WTC11 (cell line): Measurements from ENCODE around the gene KCNJ15. TPM values are rescaled to one million over a fixed set of nuclear protein-coding genes. Genes with fewer than 3 reads are reported as not detected.
"Not testable (repeated sequence)": the region's sequence is repeated elsewhere in the genome, so short reads cannot be mapped to it uniquely, and the experiment has no call there.

Experiments used
- ATAC-seq: fragments of 200-7000 bp; cut with Tn5 transposase; 2 replicates; pipeline ENCODE4 v1.10.0; 2021; ENCODE audit warnings: mild to moderate bottlenecking, moderate library complexity
- CTCF ChIA-PET: fragments of 300-600 bp; sonication (Branson Sonifier 250); formaldehyde crosslinking; loops from one replicate; lab custom pipeline; 2021; ENCODE audit warnings: antibody characterized with exemption; lab: Charles Lee
- POLR2A ChIA-PET: fragments of 350-600 bp; sonication (Branson Sonifier 250); formaldehyde crosslinking; loops from one replicate; lab custom pipeline; 2021; ENCODE audit warnings: antibody characterized with exemption; lab: Charles Lee
- DNase-seq: peaks from one replicate; pipeline ENCODE4 v3.0.0; 2021; ENCODE audit warnings: low spot score
- H3K27ac Mint-ChIP-seq: 2 replicates; pipeline ENCODE4 v1.8.0; 2021; ENCODE audit warnings: mixed read lengths
- H3K27me3 Mint-ChIP-seq: 2 replicates; pipeline ENCODE4 v1.8.0; 2021; ENCODE audit warnings: low read depth, mild to moderate bottlenecking, moderate library complexity, mixed read lengths
- H3K36me3 Mint-ChIP-seq: 2 replicates; pipeline ENCODE4 v1.8.0; 2021; ENCODE audit warnings: mixed read lengths
- H3K4me1 Mint-ChIP-seq: 2 replicates; pipeline ENCODE4 v1.8.0; 2022; ENCODE audit warnings: mixed read lengths
- H3K4me3 Mint-ChIP-seq: 2 replicates; pipeline ENCODE4 v1.8.0; 2021; ENCODE audit warnings: mild to moderate bottlenecking, moderate library complexity, mixed read lengths
- H3K9me3 Mint-ChIP-seq: 2 replicates; pipeline ENCODE4 v1.8.0; 2021; ENCODE audit warnings: mixed read lengths
- ATF2 ChIP-seq: sonication (generic); formaldehyde crosslinking; IDR thresholded peaks from 2 replicates; pipeline ENCODE4 v1.8.1; 2022; ENCODE audit warnings: low read depth, missing genetic modification reagents, borderline replicate concordance
- CDX4 ChIP-seq: fragments of 250-450 bp; sonication (Bioruptor Pico); IDR thresholded peaks from 2 replicates; pipeline ENCODE4 v1.9.0; 2021; ENCODE audit warnings: moderate library complexity, mild to moderate bottlenecking, inconsistent platforms, borderline replicate concordance
- CREM ChIP-seq: sonication (generic); formaldehyde crosslinking; IDR thresholded peaks from 2 replicates; pipeline ENCODE4 v1.8.1; 2022; ENCODE audit warnings: mild to moderate bottlenecking, missing genetic modification reagents, moderate library complexity
- CTCF ChIP-seq: fragments of 200-600 bp; IDR thresholded peaks from 2 replicates; pipeline ENCODE4 v1.8.0; 2022; ENCODE audit warnings: antibody characterized with exemption
- E2F4 ChIP-seq: sonication (generic); formaldehyde crosslinking; IDR thresholded peaks from 2 replicates; pipeline ENCODE4 v1.8.1; 2022; ENCODE audit warnings: low read depth, mild to moderate bottlenecking, moderate library complexity, missing genetic modification reagents, borderline replicate concordance
- E2F5 ChIP-seq: sonication (generic); formaldehyde crosslinking; IDR thresholded peaks from 2 replicates; pipeline ENCODE4 v1.8.1; 2022; ENCODE audit warnings: mild to moderate bottlenecking, moderate library complexity, missing genetic modification reagents
- ETV6 ChIP-seq: sonication (generic); formaldehyde crosslinking; IDR thresholded peaks from 2 replicates; pipeline ENCODE4 v1.8.1; 2022; ENCODE audit warnings: mild to moderate bottlenecking, missing genetic modification reagents
- GTF2I ChIP-seq: fragments of 250-450 bp; sonication (Bioruptor Pico); conservative IDR thresholded peaks from 2 replicates; pipeline ENCODE4 v1.4.0; 2021; ENCODE audit warnings: mild to moderate bottlenecking
- IRF1 ChIP-seq: sonication (generic); formaldehyde crosslinking; IDR thresholded peaks from 2 replicates; pipeline ENCODE4 v1.8.0; 2023; ENCODE audit warnings: missing genetic modification reagents
- NFATC4 ChIP-seq: fragments of 250-450 bp; sonication (Bioruptor Pico); IDR thresholded peaks from 2 replicates; pipeline ENCODE4 v1.9.0; 2021; ENCODE audit warnings: mild to moderate bottlenecking
- PRDM15 ChIP-seq: sonication (generic); formaldehyde crosslinking; IDR thresholded peaks from 2 replicates; pipeline ENCODE4 v1.8.0; 2022; ENCODE audit warnings: missing genetic modification reagents
- RORB ChIP-seq: fragments of 250-450 bp; sonication (Bioruptor Pico); IDR thresholded peaks from 2 replicates; pipeline ENCODE4 v1.9.0; 2021; ENCODE audit warnings: mild to moderate bottlenecking
- STAT6 ChIP-seq: sonication (generic); formaldehyde crosslinking; conservative IDR thresholded peaks from 2 replicates; pipeline ENCODE4 v1.8.1; 2023; ENCODE audit warnings: mild to moderate bottlenecking, low read depth, missing genetic modification reagents, moderate library complexity
- TEAD1 ChIP-seq: sonication (generic); formaldehyde crosslinking; IDR thresholded peaks from 2 replicates; pipeline ENCODE4 v1.8.0; 2022; ENCODE audit warnings: mild to moderate bottlenecking, missing genetic modification reagents
- ZNF121 ChIP-seq: sonication (generic); formaldehyde crosslinking; IDR thresholded peaks from 2 replicates; pipeline ENCODE4 v1.8.0; 2023; ENCODE audit warnings: missing genetic modification reagents
- ZNF232 ChIP-seq: sonication (generic); formaldehyde crosslinking; IDR thresholded peaks from 2 replicates; pipeline ENCODE4 v1.8.0; 2022; ENCODE audit warnings: mild to moderate bottlenecking, missing genetic modification reagents
- ZNF512 ChIP-seq: sonication (generic); formaldehyde crosslinking; IDR thresholded peaks from 2 replicates; pipeline ENCODE4 v1.8.1; 2022; ENCODE audit warnings: missing genetic modification reagents, borderline replicate concordance
- total RNA-seq: library from RNA; stranded (reverse); gene quantifications from 3 replicates; pipeline ENCODE4 v1.2.3, GENCODE V29; 2021

KCNJ15 gene
- total RNA-seq, 1 experiment from 2014 or later = 0.57 TPM

GRCh38 chr21:38234395-38235142, 22.2 kb upstream of the KCNJ15 start:
- Mint-ChIP-seq H3K4me3 (no peak overlapping the region), H3K27ac (no peak overlapping the region), H3K27me3 (peaks cover 3% of the 10 kb centered on the region; the same call in 1 of the 2 replicates), H3K36me3 (peaks cover 26% of the 10 kb centered on the region), H3K4me1 (peaks cover 3% of the 10 kb centered on the region), H3K9me3 (peaks cover 39% of the 10 kb centered on the region)
- ChIA-PET CTCF (no interaction called here), POLR2A (interaction anchor here (0.7 kb wide), 1 partner anchor 63 kb away, joined by 4 read pairs; no protein-coding TSS in a partner anchor)
- ATAC-seq = no peak
- TF ChIP-seq E2F5 (CRISPR knock-in tag) = no peak
- TF ChIP-seq ETV6 (CRISPR knock-in tag) = no peak
- TF ChIP-seq IRF1 (CRISPR knock-in tag) = no peak
- TF ChIP-seq GTF2I (CRISPR knock-in tag) = no peak
- no peak for TF ChIP-seq ZNF121 (CRISPR knock-in tag)
- TF ChIP-seq ZNF512 (CRISPR knock-in tag) = no peak
- TF ChIP-seq CDX4 = no peak
- TF ChIP-seq STAT6 = no peak
- TF ChIP-seq CTCF = no peak
- TF ChIP-seq ATF2 (CRISPR knock-in tag) = no peak
- TF ChIP-seq ZNF232 (CRISPR knock-in tag) = no peak
- no peak for TF ChIP-seq PRDM15 (CRISPR knock-in tag)
- no peak for TF ChIP-seq CREM (CRISPR knock-in tag)
- TF ChIP-seq TEAD1 (CRISPR knock-in tag) = no peak
- no peak for TF ChIP-seq RORB
- no peak for TF ChIP-seq E2F4 (CRISPR knock-in tag)
- TF ChIP-seq NFATC4 (CRISPR knock-in tag) = no peak
- no peak for DNase-seq

GRCh38 chr21:38235251-38235650, 21.5 kb upstream of the KCNJ15 start:
- DNase-seq, H3K4me3 Mint-ChIP-seq, H3K4me1 Mint-ChIP-seq, H3K27me3 Mint-ChIP-seq, H3K27ac Mint-ChIP-seq, ATAC-seq: not testable (repeated sequence)
- Mint-ChIP-seq H3K36me3 (peaks cover 19% of the 10 kb centered on the region), H3K9me3 (peaks cover 34% of the 10 kb centered on the region)
- ChIA-PET POLR2A (interaction anchor here (0.7 kb wide), 1 partner anchor 64 kb away, joined by 4 read pairs; no protein-coding TSS in a partner anchor), CTCF (interaction anchor here (3.2 kb wide), 1 partner anchor 117 kb away, joined by 10 read pairs; no protein-coding TSS in a partner anchor)
